HG03280 (cell line): ENCODE results near the gene SPEM3.

ENCODE experiments used
- ATAC-seq: cut with Tn5 transposase; IDR thresholded peaks from one replicate; pipeline ENCODE4 v1.9.1; 2021; ENCODE audit warnings: mild to moderate bottlenecking, moderate library complexity; ENCODE audit not compliant: unreplicated experiment

Gene SPEM3

GRCh38 chr17:7428557-7428956 is at the start of gene SPEM3:
Gene SPEM3 (plus strand): TSS chr17:7428857. CDS start chr17:7428903, 46 bp downstream.
- no peak for ATAC-seq

GRCh38 chr17:7379134-7379533 is 49.5 kb upstream of the SPEM3 start:
- ATAC-seq: no peak

GRCh38 chr17:7380321-7380720 is 48.3 kb upstream of the SPEM3 start:
- no peak for ATAC-seq

- no peak for ATAC-seq
These were observed 47.6 kb upstream of the SPEM3 start, which contains the start of gene TNK1 for GRCh38 chr17:7380855-7381683. Gene TNK1 (plus strand): TSS chr17:7381089. CDS start chr17:7382927, 1,838 bp downstream.

GRCh38 chr17:7382901-7383300 is 45.8 kb upstream of the SPEM3 start:
- ATAC-seq: no peak

GRCh38 chr17:7383371-7383741 is 45.3 kb upstream of the SPEM3 start:
- no peak for ATAC-seq

- peak; percentile 84 for ATAC-seq
These were observed 44.7 kb upstream of the SPEM3 start for GRCh38 chr17:7383742-7384488.

GRCh38 chr17:7384489-7385081 is 44.1 kb upstream of the SPEM3 start:
- ATAC-seq: no peak

GRCh38 chr17:7388856-7389255 is 39.8 kb upstream of the SPEM3 start:
- no peak for ATAC-seq

- ATAC-seq: no peak
These were observed 38.4 kb upstream of the SPEM3 start for GRCh38 chr17:7389924-7390910.

- ATAC-seq: no peak
These were observed 37.4 kb upstream of the SPEM3 start for GRCh38 chr17:7391307-7391706.

- no peak for ATAC-seq
These were observed 35.7 kb upstream of the SPEM3 start for GRCh38 chr17:7392696-7393612.

- ATAC-seq: peak; percentile 38
These were observed 34.8 kb upstream of the SPEM3 start for GRCh38 chr17:7393613-7394451.

GRCh38 chr17:7394452-7395191 is 34.0 kb upstream of the SPEM3 start, which contains the start of gene PLSCR3:
Gene PLSCR3 (minus strand): TSS chr17:7394525. CDS start chr17:7394110, 415 bp downstream.
- ATAC-seq: peak; percentile 79

GRCh38 chr17:7396147-7396546 is 32.5 kb upstream of the SPEM3 start:
- no peak for ATAC-seq

- ATAC-seq: no peak
These were observed 30.0 kb upstream of the SPEM3 start for GRCh38 chr17:7398612-7399011.

GRCh38 chr17:7403043-7403726 is 25.5 kb upstream of the SPEM3 start:
- ATAC-seq: no peak
